Hair follicle dermal papilla cell (primary cell): ENCODE data around the gene ACOT12. TPM values are rescaled to one million over a fixed set of nuclear protein-coding genes. Genes with fewer than 3 reads are reported as not detected.

ENCODE experiments used
- total RNA-seq: library from RNA; depleted of rRNA; stranded (reverse); fragments of >200 nt; gene quantifications from 2 replicates; pipeline ENCODE4 v1.2.3, GENCODE V29; 2012

ACOT12 gene
- total RNA-seq = not detected in 2 replicates

DNA sequence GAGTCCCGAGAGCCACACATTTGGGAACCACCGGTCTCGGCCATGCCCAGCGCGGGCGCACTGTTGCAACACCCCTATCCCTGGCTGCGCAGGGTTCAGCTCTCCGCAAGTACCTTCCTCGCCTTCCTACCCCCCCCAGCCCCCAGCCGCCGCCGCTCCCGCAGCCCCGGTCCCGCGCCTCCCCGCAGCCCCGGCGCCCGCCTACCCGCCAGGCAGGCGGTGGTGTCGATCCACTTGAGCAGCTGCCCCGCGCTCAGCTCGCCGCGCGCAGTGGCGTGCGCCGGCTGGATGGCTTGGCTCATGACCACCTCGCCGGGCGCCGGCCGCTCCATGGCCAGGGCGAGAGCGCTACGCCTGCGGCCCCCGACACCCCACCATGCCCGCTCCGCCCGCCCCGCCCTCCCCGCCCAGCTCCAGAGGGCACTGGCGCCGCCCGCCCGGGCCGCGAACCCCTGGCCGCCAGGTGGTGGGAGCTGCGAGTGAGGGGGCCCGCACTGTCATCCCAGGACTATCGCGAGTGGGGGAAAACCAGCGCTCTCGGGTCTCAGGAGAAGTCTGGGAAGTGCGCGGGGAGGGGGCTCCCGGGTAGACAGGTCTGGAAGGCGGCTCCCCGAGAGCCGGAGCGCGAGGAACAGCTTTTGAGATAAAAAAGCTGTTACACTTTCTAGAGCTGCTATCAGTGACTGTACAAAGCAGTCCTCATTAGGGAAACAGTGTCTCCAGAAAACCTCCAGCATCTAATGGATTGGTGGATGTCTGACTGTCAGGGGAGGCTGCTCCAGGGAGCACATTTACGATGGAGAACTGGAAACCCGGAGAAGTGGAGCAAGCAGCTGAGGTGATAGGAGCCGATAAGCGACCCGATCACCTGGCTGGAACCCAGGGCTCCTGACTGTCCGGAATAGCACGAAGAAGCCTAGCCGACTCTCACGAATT lies at the start of gene ACOT12:
TSS of gene ACOT12 (minus strand) at position 352 of the 936 bp plus-strand sequence. CDS start at position 332, 20 bp downstream.

DNA sequence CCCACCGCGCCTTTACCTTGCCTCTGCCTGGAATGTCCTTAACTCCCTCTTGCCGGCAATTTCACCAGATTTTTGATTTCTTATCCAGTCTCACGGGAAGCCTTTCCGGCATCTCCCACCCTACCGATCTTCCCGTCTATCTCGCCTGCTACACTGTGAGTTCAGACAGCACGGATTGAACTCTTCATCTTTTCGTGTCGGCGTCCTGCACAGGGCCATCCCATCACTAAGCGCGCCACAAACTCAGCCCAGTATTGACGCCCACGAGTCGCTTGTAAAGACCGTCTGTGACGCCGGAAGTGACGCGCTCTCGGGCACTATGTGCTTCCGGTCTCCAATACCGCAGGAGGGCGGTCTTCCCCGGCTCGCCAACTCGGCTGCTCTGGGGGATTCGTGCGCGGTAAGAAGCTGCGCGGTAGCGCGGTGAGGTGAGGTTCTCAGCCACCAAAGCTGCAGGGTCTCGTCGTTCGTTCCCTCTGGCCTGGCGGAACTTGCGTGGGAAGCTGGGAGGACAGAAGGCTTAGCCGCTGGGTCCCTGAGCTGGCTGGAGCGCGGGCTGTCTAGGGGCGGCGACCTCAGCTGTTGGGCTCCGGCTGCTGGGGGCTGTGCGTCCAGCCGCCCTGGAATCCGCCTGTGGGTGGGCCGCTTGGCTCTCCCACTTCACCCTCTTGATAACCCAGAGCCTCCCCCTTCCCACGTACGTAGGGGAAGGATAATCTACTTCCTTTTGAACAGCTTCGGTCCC lies 92.5 kb downstream of the ACOT12 start, which contains the start of gene ZCCHC9:
TSS of gene ZCCHC9 (plus strand) at position 317 of the 745 bp plus-strand sequence. CDS start 3,171 bp downstream, outside the sequence.

Other genes starting within 250 kb of the ACOT12 start
- gene CKMT2, start 160.8 kb downstream of the ACOT12 start, total RNA-seq = not detected in 2 replicates
- gene ZCCHC9, start 92.5 kb downstream of the ACOT12 start, total RNA-seq = 20.9 and 25.9 TPM in 2 replicates